ENCODE results near the gene CPSF4.
A peak's percentile ranks its signal among the peaks of the same experiment; 100 is the strongest.

Gene CPSF4

GRCh38 chr7:99438573-99439480, at the start of gene CPSF4, which contains the start of gene PTCD1:
Gene CPSF4, plus strand, starts transcription at chr7:99438943. Its CDS starts 140 bp downstream, at chr7:99439083.
Gene PTCD1, minus strand, starts transcription at chr7:99438798. Its CDS starts 3,556 bp downstream, at chr7:99435242.
- peak; percentile 46 to 97 (median 93) for DNase-seq

GRCh38 chr7:99389772-99390171, 49.0 kb upstream of the CPSF4 start:
- no peak for DNase-seq

GRCh38 chr7:99390941-99391602, 47.7 kb upstream of the CPSF4 start:
- no peak for DNase-seq

- no peak for DNase-seq
Observed at GRCh38 chr7:99392046-99392445, 46.7 kb upstream of the CPSF4 start.

- peak in 30 of 51 donors; percentile 15 to 74 (median 48) for DNase-seq
Observed at GRCh38 chr7:99392659-99393354, 45.9 kb upstream of the CPSF4 start.

- peak in 17 of 51 donors; percentile 29 to 73 (median 43) for DNase-seq
Observed at GRCh38 chr7:99393355-99394187, 45.2 kb upstream of the CPSF4 start.

GRCh38 chr7:99394188-99394502, 44.6 kb upstream of the CPSF4 start:
- no peak for DNase-seq

GRCh38 chr7:99395616-99396327, 43.0 kb upstream of the CPSF4 start:
- no peak for DNase-seq

GRCh38 chr7:99396418-99397296, 42.1 kb upstream of the CPSF4 start:
- DNase-seq = no peak

- no peak for DNase-seq
Observed at GRCh38 chr7:99397297-99397983, 41.3 kb upstream of the CPSF4 start.

GRCh38 chr7:99398891-99399445, 39.8 kb upstream of the CPSF4 start:
- DNase-seq = no peak

- no peak for DNase-seq
Observed at GRCh38 chr7:99399597-99399996, 39.1 kb upstream of the CPSF4 start.

- no peak for DNase-seq
Observed at GRCh38 chr7:99402854-99403253, 35.9 kb upstream of the CPSF4 start.

GRCh38 chr7:99403764-99404163, 35.0 kb upstream of the CPSF4 start:
- no peak for DNase-seq

GRCh38 chr7:99404235-99404976, 34.3 kb upstream of the CPSF4 start:
- DNase-seq = peak in 1 of 51 donors; percentile 17

GRCh38 chr7:99404977-99405320, 33.8 kb upstream of the CPSF4 start:
- no peak for DNase-seq

- DNase-seq = no peak
Observed at GRCh38 chr7:99406557-99406956, 32.2 kb upstream of the CPSF4 start.

- DNase-seq = peak in 18 of 51 donors; percentile 23 to 78 (median 41)
Observed at GRCh38 chr7:99407872-99408378, 30.8 kb upstream of the CPSF4 start.
